Head of caudate nucleus (tissue), 42 donors: Measurements from ENCODE around the gene PRKCQ.
"Not testable (repeated sequence)": the region's sequence is repeated elsewhere in the genome, so short reads cannot be mapped to it uniquely, and the experiment has no call there.

Experiments used
- DNase-seq, 42 donors: peaks; one replicate each; pipeline versions ENCODE4 v3.0.0 to v3.0.0-alpha.2; 2020 to 2021; ENCODE audit warnings: mixed read lengths in 7 of 42
- intact Hi-C: fragments of 100-400 bp; cut with DNase I; formaldehyde crosslinking; loops from one replicate; pipeline ENCODE4 v1.15.0; 2022

The PRKCQ gene

DNA sequence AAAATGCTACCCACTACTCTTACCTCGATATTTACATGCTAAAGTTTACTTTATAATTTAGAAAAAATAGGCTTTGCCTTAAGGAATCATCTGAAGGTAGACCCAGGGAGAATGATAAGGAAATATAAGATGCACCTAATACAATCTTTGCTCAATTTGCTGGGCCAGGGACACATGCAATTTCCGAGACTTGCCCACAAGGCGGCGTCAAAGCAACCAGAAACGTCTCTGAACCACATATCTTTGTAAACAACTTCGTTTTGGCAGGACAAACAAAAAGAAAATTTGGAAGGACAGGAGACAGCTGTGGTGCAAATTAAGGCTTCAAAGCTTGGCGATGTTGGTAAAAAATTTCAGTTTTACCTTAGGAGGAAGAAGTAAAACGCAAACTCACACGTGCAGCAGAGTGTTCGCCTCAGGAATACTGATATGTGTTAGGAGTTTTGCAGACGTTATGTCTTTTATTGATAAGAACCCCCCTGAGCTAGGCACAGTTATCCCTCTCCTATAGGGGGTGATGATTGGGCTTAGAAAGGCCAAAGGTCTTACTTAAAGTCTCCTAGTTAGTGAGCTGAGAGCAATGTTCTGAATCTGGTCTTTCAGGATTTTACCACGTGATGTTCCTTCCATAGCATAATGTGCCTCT, 134.3 kb downstream of the PRKCQ start:
- DNase-seq = peak; percentile 21 to 90 (median 76)

DNA sequence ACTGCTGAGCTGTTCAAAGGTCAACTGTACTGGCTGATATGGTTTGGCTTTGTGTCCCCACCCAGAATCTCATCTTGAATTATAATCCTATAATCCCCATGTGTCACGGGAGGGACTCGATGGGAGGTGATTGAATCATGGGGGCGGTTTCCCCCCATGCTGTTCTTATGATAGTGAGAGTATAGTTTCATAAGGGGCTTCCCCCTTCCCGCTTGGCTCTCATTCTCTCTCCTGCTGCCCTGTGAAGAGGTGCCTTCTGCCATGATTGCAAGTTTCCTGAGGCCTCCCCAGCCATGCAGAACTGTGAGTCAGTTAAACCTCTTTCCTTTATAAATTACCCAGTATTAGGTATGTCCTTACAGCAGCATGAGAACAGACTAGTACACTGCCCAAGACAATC, 140.2 kb downstream of the PRKCQ start:
- not testable (repeated sequence) for DNase-seq
- intact Hi-C loops = loop anchor here (10.0 kb wide), 2 partner anchors 135 to 215 kb away; no protein-coding TSS in a partner anchor

More for the DNA sequence above, 134.3 kb downstream of the PRKCQ start:
- intact Hi-C loops = loop anchor here (10.0 kb wide), 2 partner anchors 129 to 209 kb away; no protein-coding TSS in a partner anchor

DNA sequence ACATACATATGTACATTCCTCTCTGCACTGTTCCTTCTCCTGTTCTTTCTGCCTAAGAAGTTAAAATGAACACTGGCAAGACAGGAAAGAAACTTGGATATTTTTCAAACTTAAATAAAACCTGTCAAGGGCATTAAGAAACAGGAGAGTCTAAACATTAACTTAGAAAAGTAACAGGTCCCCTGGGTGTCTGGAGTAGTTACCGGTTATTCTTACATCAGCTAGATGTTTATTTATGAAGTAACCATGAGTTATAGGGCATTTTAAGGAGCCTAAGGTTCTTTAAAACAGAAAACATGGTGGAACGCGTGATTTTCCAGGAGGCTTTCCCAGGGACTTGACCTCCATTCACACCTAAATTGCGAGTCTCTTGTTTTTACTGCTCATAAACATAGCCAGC, 148.2 kb downstream of the PRKCQ start:
- intact Hi-C loops = no loop called here

DNA sequence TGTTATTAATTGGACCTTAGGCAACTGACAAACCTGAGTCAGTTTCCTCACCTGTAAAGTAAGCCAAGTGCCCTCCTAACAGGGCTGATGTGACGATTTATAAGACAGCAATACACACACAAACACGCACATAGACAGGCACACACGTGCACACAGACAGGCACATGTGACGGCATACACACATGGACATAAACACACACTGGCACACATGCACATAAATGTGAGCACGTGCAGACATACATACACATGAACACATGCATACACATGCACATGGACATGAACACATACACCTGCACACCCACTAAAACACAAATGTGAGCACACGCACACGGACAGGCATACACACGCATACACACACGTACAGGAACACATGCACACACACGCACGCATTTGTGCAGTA, 148.9 kb downstream of the PRKCQ start:
- intact Hi-C loops = no loop called here
- DNase-seq = peak in 1 of 42 donors; percentile 10

More for the DNA sequence above, 148.2 kb downstream of the PRKCQ start:
- no peak for DNase-seq

DNA sequence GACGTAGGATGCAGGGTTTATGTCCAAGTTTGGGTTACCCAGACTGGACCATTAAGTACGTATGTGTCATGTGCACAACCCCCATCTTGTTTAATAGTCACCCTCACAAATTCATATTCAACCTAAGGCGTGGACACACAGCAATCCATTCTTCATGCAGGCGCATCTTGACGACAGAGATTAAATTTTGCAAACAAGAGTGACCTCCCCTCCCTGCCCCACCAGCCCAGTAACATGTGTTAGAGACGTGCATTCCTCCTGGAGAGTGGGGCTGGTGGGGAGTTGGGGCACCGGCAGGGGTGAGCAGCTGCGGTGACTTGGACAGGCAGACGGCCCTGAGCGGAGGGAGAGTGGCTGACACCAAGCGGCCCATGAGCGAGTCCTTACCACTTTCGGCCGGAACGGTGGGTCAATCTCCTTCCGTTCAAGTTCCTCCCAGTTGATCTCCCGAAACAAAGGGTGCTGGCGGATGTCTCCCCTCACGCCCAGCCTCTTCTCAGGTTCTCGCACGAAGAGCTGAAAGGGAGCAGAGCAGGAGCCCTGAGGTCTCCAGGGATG, 149.6 kb downstream of the PRKCQ start:
- DNase-seq = peak in 1 of 42 donors; percentile 22
- intact Hi-C loops = no loop called here

DNA sequence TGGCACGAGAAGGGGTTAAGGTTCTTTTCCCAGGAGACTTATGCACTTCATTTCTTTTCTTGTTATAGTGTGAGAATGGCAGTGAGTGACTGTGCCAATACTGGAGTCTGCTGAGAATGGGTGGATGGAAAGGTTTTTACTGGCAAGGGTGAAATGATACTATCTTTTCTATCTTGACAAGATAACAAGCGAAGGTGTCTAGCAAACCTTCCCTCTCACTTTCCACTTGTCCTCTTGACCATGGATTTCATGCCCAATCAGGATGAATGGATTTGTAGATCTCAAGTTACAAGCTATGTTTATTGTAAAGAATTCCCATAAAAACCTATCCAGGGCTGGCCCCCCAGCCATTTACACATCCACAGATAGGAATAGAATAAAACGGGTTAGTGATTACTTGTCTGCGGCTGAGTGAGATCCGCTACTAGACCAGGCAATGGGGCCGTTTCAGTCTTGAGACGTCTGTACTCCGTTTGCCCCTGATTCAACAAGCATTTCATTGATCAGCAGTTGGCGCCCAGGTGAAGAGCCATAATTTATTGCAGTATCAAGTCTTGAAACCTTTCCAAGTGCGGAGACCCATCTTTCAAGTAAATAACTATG, 152.6 kb downstream of the PRKCQ start:
- DNase-seq = peak in 1 of 42 donors; percentile 5
- intact Hi-C loops = no loop called here

DNA sequence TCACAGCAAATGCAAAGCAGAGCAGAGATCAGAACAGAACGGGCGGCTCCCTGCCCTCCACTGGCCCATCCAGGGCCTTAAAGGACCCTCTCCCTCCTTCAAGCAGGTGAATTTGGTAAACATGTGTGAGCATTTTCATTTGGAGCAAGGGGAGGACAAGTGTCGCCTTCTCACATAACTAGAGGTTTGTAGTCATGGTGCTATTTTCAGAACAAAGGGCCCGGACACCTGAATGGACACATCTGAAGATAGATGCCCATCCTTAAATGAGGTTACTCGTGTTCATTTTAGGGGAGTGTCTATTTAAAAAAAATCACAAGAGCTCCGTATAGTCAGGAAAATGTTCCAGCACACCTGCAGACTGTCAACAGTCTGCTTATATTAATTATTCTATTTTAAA, 153.8 kb downstream of the PRKCQ start:
- no peak for DNase-seq
- intact Hi-C loops = no loop called here

DNA sequence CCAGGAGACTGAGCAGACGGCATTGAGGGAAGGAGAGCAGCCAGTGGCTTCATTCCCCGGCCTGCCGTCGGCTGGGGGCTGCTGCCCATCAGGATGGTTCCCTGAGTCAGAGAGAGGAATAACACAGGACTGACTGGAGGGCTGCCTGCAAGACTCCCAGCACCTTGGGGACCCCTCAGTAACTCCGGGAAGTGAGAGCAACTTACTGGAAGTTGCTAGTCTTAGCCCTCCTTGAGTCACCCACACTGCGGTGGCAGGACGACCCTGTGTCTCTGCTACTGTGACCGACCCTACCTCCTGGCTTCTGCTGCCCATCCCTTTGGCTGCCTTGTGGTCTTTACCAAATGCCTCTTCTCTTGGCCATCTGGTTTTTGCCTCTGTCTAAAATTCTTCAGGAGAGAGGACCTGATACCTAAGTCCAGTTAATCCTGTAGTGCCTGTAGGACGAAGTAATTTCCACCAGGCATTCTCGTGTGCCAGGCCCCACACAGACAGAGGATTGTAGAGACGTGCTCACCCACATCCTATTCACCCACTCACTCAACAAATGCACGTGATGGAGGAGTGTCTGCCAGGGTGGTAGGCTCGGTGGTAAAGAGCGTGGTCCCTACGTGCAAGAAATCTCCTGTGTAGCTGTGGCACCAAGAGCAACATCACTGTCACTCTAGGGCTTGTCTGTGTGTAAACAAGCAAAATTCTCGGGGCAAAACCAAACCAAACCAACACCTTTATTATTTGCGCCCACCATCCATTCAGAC, 156.5 kb downstream of the PRKCQ start:
- intact Hi-C loops = no loop called here

DNA sequence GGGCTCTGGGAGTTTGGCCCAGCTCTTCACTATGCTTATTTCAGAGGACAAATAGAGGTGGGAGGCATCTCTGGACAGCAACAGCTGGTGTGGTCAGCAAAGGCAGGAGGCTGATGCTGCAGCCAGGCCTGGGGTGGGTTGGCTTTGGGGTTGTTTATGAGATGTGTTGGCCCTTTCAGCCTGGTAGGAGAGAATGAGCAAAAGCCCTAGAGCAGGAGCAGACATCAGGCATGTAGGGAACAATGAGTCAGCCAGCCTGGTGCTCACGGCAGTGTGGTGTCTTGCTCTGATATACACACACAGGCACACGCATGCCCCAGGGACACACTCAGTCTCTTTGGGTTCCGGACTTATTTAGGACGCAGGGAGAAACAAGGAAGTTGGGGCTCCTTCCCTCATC, 157.1 kb downstream of the PRKCQ start:
- intact Hi-C loops = no loop called here
- no peak for DNase-seq

More for the DNA sequence above, 156.5 kb downstream of the PRKCQ start:
- DNase-seq = no peak

DNA sequence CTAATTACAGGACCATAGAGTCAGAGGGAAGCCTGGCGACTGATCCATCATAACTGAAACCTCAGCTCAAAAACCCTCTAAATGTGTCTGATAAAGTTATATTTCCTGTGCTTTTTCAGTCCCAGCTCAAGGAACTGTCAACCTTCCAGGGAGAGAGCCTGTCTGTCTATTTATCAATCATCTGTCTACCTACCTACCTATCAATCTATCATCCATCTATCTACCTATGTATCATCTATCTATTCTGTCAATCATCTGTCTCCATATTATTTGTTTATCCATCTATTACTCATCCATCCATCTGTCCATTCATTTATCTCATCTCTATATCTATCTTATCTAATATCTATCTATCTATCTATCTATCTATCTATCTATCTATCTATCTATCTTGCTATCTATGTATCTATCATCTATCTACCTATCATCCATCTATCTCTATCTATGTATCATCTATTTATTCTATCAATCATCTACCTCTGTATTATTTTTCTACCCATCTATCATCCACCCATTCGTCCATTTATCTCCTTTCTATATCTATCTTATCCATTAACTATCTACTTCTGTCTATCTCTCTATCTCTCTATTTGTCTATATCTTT, 161.4 kb downstream of the PRKCQ start:
- no peak for DNase-seq
- intact Hi-C loops = loop anchor here (5.0 kb wide), 1 partner anchor 249 kb away; no protein-coding TSS in a partner anchor

DNA sequence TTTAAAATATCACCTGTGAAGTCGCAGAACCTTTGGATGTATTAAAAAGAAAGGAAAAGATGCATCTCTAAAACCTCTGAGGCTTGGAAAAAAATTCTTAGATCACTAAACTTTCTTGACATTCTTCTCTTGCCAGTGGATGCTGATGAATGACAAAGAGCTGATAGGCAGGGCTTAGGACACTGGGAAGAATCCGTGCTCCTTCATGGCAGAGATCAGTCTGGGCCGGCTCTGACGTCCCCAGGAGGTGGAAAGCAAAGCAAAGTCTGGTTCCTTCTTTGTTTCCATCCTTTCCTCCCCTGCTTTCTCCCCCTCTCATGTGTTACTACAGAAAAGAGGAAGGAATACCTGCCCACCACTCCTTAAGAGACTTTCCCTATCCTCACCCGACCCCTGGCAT, 161.9 kb downstream of the PRKCQ start:
- intact Hi-C loops = loop anchor here (5.0 kb wide), 1 partner anchor 249 kb away; no protein-coding TSS in a partner anchor
- no peak for DNase-seq

DNA sequence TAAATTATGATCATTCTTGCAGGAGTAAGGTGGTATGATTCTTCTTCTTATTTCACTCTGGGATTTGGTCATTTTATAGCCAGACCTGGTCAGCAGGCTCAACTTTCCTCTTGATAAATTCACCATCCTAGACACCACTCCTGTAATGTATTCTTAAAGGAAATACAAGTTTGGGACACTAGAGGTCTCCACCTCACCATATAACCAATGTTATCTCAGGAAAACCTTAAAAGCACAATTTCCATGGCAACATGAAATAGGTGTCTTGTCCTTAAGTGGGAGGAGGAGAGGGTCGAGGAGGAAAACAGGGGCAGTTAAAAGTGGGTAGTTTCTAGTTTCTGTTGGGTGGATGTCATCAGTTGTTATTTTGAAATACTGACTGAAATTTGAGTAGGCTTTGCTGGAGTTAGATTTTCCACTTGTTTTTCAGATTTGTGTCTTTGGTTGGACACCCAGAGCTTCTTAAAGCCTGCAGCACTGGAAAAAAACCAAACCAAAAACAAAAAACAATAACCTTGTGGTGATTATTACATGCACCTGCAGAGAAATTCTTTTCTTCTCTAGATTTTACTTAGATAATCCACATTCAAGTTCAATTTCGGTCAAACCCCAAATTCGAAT, 163.1 kb downstream of the PRKCQ start:
- intact Hi-C loops = loop anchor here (5.0 kb wide), 1 partner anchor 250 kb away; no protein-coding TSS in a partner anchor
- peak in 3 of 42 donors; percentile 17 to 42 (median 34) for DNase-seq

DNA sequence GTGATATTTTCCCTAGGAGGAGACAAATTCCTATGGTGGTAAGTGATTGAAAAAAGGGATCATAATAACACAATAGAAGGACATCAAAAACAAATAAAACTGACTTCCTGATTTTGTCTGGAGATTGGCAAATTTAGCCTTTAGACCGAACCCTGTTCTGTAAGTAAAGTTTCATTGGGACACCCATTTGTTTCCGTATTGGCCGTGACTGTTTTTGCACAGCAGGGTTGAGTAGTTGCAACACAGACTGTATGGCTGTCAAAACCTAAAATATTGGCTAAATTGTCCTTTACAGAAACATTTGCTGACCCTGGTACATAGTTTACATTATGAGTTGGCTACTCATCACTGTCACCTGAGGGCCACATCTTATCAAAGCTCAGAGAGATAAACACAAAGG, 168.6 kb downstream of the PRKCQ start:
- no peak for DNase-seq
- intact Hi-C loops = no loop called here

DNA sequence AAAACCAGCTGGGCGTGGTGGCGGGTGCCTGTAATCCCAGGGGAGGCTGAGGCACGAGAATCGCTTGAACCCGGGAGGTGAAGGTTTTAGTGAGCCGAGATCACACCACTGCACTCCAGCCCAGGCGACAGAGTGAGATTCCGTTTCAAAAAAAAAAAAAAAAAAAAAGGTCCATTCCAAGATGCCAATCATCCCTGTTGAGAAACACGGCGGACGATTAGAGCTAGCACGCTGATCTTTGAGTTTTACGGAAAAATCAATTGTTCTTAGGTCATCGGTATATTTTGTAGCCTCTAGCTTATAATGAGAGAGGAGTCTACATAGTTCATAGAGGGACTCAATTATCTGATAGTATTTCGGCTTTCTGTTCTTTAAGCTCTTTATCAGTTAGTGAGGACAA, 169.2 kb downstream of the PRKCQ start:
- intact Hi-C loops = no loop called here
- no peak for DNase-seq

DNA sequence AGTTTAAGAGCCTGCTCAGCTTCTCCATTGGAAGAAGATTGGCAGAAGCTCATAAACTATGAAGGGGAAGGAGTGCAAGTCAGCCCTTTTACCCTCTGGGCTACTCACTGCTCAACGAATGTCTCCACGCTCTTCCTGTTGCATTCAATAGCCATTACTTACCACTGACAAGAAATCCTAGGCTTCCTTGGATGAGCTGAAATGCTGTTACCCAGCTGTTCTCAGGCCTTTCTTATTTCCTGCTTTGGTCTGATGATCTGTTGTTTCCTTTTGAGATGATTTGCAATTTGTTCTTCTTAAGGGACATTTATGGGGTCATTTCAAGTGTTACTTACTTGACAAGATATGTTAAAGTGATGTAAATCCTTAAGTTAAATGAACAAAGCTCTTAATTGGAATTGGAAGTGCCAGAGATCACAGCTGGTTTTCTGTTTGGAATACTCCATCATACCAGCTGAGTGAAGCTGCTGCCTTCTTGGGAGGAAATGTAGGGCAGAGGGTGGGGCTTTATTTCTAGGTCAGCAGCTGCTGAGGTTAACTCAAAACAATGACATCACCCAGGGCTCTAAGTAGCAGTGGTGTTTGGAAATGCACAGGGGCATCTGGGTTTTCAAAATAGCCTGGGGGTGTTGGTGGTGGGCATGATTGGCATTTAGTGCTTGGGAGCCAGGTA, 170.0 kb downstream of the PRKCQ start:
- no peak for DNase-seq

DNA sequence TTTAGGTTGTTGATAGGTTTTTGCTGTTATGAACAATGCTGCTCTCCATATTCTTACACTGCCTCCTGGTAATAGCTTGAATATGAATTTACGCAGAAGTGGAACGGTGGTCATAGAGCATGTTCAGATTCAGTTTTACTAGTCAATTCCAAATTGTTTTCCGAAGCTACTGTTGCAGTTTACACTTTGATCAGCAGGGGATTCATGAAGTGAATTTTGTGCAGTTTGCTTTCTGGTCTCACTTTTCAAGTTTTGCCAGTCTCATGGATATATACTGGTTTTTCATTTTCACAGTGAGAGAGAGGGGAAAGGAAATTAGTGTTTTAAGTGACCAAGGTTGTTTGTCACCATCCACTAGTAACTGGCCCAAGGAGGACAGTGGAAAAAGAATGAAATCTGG, 171.3 kb downstream of the PRKCQ start:
- intact Hi-C loops = no loop called here
- no peak for DNase-seq

More for the DNA sequence above, 170.0 kb downstream of the PRKCQ start:
- intact Hi-C loops = no loop called here

DNA sequence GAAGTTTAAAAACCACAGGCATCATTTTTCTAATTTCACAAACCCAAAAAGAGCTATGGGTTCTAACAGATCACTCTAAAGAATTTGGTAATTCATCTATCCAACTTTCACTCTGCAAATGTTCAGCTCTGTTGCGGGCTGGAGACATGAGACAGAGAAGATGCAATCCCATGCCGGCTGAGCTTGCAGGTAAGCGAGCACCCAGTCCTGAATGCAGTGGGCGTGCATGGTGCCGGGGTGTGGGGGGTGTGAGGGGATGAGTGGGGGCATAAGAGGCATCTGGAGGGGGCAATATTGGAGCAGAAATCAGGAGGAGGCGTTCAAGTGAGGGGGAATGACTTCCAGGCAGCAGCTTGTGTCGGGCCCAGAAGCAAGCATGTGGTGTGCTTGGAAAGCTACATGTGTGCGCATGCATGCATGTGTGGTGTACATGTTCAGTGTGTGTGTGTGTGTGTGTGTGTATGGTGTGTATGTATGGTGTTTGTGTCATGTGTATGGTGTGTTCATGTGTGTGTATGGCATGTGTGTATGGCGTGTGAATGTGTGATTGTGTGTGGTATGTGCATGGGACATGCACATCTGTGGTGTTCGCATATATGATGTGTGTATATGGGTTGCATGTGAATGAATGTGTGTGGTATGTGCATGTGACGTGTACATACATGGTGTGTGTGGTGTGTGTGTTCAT, 172.9 kb downstream of the PRKCQ start:
- no peak for DNase-seq
- intact Hi-C loops = no loop called here
